HG03354 (cell line): ENCODE results near the gene BACE1.

Experiments used
- ATAC-seq: cut with Tn5 transposase; IDR thresholded peaks from one replicate; pipeline ENCODE4 v1.9.1; 2021; ENCODE audit warnings: mild to moderate bottlenecking; ENCODE audit not compliant: unreplicated experiment, poor library complexity, severe bottlenecking

The BACE1 gene

GRCh38 chr11:117313828-117314768, 2.0 kb downstream of the BACE1 start:
- no peak for ATAC-seq

GRCh38 chr11:117313091-117313490, 3.0 kb downstream of the BACE1 start:
- ATAC-seq, result no peak

- ATAC-seq, result no peak
Observed at GRCh38 chr11:117309310-117309709, 6.7 kb downstream of the BACE1 start.

GRCh38 chr11:117305145-117305544, 10.9 kb downstream of the BACE1 start:
- no peak for ATAC-seq

DNA sequence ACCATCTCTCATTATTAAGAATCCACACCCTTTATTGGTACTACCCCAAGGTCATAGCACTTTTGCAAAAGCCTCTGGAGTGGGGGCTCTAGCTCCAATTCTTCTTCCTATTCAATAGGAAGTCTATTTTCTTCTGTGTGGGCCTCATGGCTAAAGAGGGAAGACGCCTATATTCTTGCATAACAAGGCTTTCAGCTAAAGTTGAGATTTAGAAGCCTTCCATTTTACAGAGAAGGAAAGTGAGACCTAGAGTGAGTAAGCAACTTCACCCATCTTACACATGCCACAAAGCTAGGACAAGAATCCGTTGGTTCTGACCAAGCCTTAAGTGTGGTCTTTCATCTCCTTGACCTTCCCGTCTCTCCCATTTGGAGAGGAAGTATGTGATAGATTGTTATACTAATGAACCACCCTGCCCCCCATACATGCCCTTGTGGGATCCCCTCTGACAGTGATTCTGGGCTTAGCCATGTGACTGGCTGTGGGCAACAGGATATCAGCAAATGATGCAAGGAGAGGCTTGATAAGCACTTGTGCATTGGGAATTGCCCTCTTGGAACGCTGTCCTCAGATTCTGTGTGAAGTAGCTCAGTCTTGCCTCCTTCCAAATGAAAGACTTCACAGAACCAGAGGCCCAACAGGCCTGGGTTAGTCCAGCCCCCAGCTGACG, 12.3 kb downstream of the BACE1 start:
- no peak for ATAC-seq

- no peak for ATAC-seq
Observed at GRCh38 chr11:117303101-117303500, 13.0 kb downstream of the BACE1 start.

GRCh38 chr11:117302228-117302627, 13.8 kb downstream of the BACE1 start:
- ATAC-seq, result no peak

DNA sequence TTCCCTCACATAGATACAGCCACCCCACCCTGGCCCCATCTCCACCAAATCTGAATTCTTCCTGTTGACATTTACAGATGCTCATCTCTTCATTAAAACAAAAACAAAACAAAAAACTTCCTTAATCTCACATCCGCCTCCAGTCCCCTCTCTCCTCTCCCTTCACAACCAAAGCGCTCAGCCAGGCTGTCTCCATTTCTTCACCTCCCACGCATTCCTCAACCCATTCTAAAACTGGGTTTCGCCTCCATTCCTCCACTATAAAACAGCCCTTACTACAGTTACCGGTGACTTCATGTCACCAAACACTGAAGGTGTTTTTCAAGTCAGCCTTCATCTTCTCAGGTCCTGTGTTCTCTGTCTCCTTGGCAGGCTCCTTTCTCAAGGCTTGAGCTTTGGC, 15.3 kb downstream of the BACE1 start:
- no peak for ATAC-seq

DNA sequence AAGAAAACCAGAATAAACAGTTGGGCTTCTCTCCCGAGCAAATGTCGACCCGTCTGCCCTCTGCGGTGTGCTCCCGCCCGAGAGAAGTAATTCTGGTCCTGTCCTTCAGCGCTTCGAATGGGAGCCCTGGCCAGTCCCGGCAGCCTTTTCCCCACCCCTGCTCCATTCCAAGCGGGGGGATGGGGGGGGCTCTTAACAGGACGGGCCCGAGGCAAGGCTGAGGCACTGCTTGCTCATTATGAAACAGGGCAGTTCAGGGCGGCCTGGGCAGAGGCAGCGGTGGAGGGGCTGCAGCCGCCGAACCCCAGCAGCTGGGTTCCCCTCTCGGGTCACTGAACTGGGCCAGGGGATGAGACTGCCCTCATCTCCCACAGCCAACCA, 15.8 kb downstream of the BACE1 start:
- ATAC-seq, result no peak

DNA sequence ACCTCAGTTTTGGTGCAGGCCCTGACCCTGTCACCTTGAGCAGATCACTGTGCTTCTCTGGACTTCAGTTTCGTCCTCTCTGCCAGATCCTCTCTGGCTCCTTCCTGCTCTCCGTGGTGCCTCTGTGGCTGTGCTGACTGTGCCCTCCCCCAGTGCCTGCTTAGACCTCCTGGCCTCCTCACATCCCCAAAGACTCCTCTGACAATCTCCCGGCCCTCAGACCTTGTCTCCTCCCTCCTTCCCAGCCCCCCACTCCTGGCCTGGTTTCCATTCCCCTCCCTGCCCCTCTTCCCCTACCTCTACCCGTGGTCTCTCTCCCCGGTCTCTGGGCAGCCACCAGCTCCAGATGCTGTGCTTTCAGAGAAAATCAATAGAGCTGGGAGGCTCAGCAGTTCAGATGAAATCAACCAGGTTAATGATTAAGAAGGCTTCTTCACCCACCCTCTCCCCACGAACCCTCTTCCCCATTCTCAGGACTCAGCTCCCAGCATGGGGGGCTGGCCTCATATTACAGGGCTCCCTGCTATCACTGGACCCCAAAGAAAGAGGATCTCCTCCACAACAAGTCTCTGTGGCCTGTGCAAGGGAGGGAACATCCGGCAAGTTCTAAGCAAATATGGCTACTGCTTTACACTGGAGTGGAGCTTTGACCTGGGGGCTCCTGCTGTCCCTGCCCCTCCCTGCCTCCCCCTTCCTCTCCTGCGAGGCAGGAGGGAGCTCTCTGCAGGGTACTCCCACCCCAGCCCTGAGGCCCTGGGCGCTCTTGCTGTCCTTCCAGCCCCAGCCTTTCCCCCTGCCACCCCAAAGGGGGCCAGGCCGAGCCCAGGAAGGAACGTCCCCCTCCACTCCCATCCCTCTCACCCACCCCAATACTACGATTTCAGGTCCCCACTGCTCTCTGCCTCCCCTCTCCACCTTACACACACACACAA, 16.4 kb downstream of the BACE1 start:
- no peak for ATAC-seq

- ATAC-seq, result no peak
Observed at GRCh38 chr11:117298195-117298594, 17.9 kb downstream of the BACE1 start.

DNA sequence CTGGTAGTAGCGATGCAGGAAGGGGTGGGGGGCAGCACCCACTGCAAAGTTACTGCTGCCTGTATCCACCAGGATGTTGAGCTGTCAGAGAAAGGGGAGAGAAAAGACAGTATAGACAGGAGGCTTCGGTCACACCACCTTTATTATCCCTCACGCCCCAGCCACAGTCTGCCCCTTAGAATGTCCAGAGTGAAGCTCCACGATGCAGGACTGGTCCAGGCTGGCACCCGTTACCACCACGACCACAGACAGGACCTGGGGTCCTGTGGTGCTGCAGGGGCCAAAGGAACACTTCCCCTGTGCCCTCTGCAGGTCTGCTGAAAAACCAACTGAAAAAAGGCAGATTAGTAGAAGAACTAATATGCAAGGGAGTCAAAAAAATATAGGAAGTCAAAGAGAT, 19.2 kb downstream of the BACE1 start:
- ATAC-seq, result no peak

DNA sequence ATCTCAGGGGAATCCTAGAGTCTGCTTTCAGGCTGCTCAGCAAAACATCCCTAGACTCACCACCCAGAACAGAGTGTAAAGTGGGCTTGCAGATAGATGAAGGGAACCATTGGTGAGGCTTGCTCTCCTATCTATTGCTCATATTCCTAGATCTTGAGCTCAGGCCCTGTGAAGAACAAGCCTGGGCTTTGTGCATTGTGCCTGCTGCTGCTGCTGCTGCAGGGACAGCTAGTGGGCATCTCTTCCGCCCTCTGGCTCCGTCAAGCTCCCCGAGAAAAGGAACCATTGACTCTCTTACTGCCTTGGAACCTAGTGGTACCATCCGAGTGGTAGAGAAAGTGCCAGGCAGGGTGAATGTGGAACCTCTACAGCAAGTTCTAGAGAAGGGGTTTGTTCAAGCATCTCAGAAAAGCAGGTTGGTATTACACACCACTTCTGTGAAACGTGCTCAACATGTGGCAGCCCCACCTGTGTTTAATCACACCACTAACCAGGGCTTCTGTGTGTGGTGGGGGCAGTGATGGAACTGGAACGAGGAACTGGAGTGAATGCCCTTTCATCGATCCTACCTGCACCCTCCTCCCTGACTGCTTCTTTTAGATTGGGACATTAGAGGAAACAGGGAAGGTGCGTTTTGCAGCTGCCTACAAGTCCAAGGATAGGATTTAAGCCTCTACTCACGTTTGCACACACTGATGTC, 20.5 kb downstream of the BACE1 start:
- no peak for ATAC-seq

GRCh38 chr11:117292616-117293015, 23.4 kb downstream of the BACE1 start:
- no peak for ATAC-seq

DNA sequence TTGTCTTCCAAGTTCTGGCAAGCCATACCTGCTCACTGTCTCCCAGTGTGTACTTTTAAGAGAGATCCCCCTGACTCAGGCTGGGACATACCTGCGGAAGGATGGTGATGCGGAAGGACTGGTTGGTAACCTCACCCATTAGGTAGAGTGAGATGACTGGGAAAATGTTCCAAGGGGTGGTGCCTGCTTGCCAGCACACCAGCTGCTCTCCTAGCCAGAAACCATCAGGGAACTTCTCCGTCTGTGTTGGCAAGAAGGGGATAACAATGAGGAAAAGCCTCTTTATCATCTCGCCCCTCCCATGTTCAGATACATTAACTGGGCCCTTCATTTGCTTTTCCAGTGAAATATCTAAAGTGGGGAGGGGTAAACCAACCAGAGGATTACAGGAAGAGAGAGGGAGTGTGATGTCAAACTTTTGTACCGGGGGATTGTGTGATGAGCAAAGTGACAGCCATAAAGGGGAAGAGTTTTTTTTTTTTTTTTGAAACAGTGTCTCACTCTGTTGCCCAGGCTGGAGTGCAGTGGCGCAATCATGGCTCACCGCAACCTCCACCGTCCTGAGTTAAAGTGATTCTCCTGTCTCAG, 25.2 kb downstream of the BACE1 start, which contains the start of gene BACE1-AS:
TSS of gene BACE1-AS (plus strand) at position 538 of the 588 bp plus-strand sequence.
- ATAC-seq, result no peak

- no peak for ATAC-seq
Observed at GRCh38 chr11:117289795-117290194, 26.3 kb downstream of the BACE1 start.

DNA sequence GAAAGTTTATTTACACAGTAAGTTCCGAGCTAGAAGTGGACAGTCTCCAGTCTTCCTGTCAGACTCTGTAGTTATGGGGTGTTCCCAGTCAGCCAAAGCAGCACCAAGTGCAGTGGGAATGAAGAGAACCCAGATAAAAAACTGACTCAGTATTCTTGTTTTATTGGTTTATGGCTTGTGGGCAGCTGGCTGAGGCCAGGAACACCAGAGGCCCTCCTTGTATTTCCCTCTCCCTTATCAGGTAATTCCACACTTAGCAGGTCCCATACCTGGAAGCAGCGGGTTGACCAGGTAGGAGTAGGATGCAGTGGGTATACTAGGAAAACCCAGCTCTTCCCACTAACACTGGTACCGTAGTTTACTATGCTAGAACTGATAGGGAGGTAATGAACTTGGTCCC, 28.4 kb downstream of the BACE1 start:
- no peak for ATAC-seq

DNA sequence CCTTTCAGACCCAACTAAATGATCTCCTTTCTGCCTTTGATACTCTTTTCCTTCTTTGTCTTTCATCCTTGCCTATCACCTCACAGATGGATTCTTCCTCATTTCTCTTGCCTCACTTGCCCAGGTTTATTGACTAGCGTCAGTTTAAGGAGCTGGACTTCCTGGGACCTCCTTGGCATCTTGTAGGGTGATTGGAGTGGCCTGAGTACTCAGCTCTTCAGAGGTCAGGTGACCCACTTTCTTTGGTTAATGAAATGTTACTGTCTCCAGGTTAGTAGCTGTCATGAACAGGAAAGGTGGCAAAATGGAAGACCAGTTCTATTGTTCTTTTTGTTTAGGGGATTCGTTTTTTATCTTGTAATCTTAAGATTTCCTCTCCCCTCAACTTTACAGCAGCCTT, 29.5 kb downstream of the BACE1 start:
- no peak for ATAC-seq

- no peak for ATAC-seq
Observed at GRCh38 chr11:117284053-117284452, 32.0 kb downstream of the BACE1 start.
